ENCODE measurements around the gene ATXN1. TPM values are rescaled to one million over a fixed set of nuclear protein-coding genes. Genes with fewer than 3 reads are reported as not detected.

The ATXN1 gene
- total and polyA plus RNA-seq, 2 experiments from 2014 or later: 4.8 to 9.1 TPM

- TF ChIP-seq ZNF462 (CRISPR knock-in tag; IDR thresholded peaks at IDR 0.05): no peak
- TF ChIP-seq ZNF331 (CRISPR knock-in tag; IDR thresholded peaks at IDR 0.05; ENCODE audit: low read depth): no peak
- TF ChIP-seq CREB1 (CRISPR knock-in tag; IDR thresholded peaks at IDR 0.05; ENCODE audit: low read depth): no peak
- no peak for TF ChIP-seq ZNF114 (CRISPR knock-in tag; IDR thresholded peaks at IDR 0.05)
- TF ChIP-seq STAT1 (IDR thresholded peaks at IDR 0.05; ENCODE audit: unreplicated experiment): no peak
- no peak for TF ChIP-seq CTCF (conservative IDR thresholded peaks at IDR 0.05; ENCODE audit: low read depth in 2 of 2)
- no peak for TF ChIP-seq EZH2 (IDR thresholded peaks at IDR 0.05; ENCODE audit: low read depth, unreplicated experiment)
These were observed 184.6 kb downstream of the ATXN1 start (continued) for GRCh38 chr6:16576451-16577368.

Measured in GM23338 (cell line).